ENCODE data around the gene NHSL2. TPM values are rescaled to one million over a fixed set of nuclear protein-coding genes. Genes with fewer than 3 reads are reported as not detected.

Gene NHSL2
- total and polyA plus RNA-seq, 2 experiments from 2014 or later: 4.7 to 9.5 TPM

GRCh38 chrX:72181178-72182125 lies 270.8 kb downstream of the NHSL2 start, which contains the start of gene PIN4:
Gene PIN4 (plus strand): TSS chrX:72181757. CDS start chrX:72181786, 29 bp downstream.
- Histone ChIP-seq H3K36me3 (ENCODE audit: insufficient read depth) (no peaks in the 10 kb centered on the region), H3K79me2 (replicated peaks; ENCODE audit: insufficient read depth) (peaks cover 15% of the 10 kb centered on the region), H3F3A (replicated peaks; ENCODE audit: low read depth) (no peaks in the 10 kb centered on the region), H4K20me1 (replicated peaks; ENCODE audit: insufficient read depth) (no peaks in the 10 kb centered on the region), H3K4me2 (peak within 1 kb of the TSS; percentile 77), H3K27me3 (ENCODE audit: insufficient read depth) (no peaks in the 10 kb centered on the region), H3K4me1 (ENCODE audit: insufficient read depth) (no peaks in the 10 kb centered on the region), H3K27ac (ENCODE audit: low read depth) (peak within 1 kb of the TSS; percentile 87), H3K9me2 (ENCODE audit: insufficient read depth) (no peaks in the 10 kb centered on the region), H2AFZ (no peak within 1 kb of the TSS), H3K4me3 (peak within 1 kb of the TSS; percentile 76)
- no peaks in the 10 kb centered on the region for H3K27me3 Mint-ChIP-seq (ENCODE audit: insufficient read depth, low read depth, poor library complexity)
- DNase-seq (ENCODE audit: low spot score) (peak; percentile 95), ATAC-seq (peak; percentile 98)
- H3K4me1 Mint-ChIP-seq: no peaks in the 10 kb centered on the region; the same call in 2 of the 3 replicates
- no peaks in the 10 kb centered on the region for H3K36me3 Mint-ChIP-seq (ENCODE audit: low read depth)
- peaks cover 13% of the 10 kb centered on the region; the same call in 2 of the 3 replicates for H3K9me3 Mint-ChIP-seq
- peak; percentile 72 for TF ChIP-seq POLR2AphosphoS5 (IDR thresholded peaks at IDR 0.05; ENCODE audit: low read depth)
- TF ChIP-seq NANOG (IDR thresholded peaks at IDR 0.05; ENCODE audit: borderline replicate concordance): no peak
- H3K27ac Mint-ChIP-seq: no peak within 1 kb of the TSS
- H3K4me3 Mint-ChIP-seq: no peak within 1 kb of the TSS

- Histone ChIP-seq H3K4me1 (ENCODE audit: insufficient read depth) (no peaks in the 10 kb centered on the region), H3F3A (replicated peaks; ENCODE audit: low read depth) (no peaks in the 10 kb centered on the region), H3K4me2 (peak overlapping the region; percentile 77), H3K4me3 (peak overlapping the region; percentile 76), H3K27me3 (ENCODE audit: insufficient read depth) (no peaks in the 10 kb centered on the region), H3K9me2 (ENCODE audit: insufficient read depth) (no peaks in the 10 kb centered on the region), H3K79me2 (replicated peaks; ENCODE audit: insufficient read depth) (peaks cover 15% of the 10 kb centered on the region), H4K20me1 (replicated peaks; ENCODE audit: insufficient read depth) (no peaks in the 10 kb centered on the region), H2AFZ (no peak overlapping the region), H3K36me3 (ENCODE audit: insufficient read depth) (no peaks in the 10 kb centered on the region), H3K27ac (ENCODE audit: low read depth) (no peak overlapping the region)
- Mint-ChIP-seq H3K4me1 (no peaks in the 10 kb centered on the region; the same call in 2 of the 3 replicates), H3K27me3 (ENCODE audit: insufficient read depth, low read depth, poor library complexity) (no peaks in the 10 kb centered on the region), H3K36me3 (ENCODE audit: low read depth) (peaks cover 3% of the 10 kb centered on the region; the same call in 1 of the 3 replicates), H3K9me3 (peaks cover 5% of the 10 kb centered on the region; the same call in 2 of the 3 replicates), H3K27ac (no peak overlapping the region), H3K4me3 (no peak overlapping the region)
- no peak for DNase-seq (ENCODE audit: low spot score)
- no peak for ATAC-seq
- TF ChIP-seq JUNB (IDR thresholded peaks at IDR 0.05; ENCODE audit: unreplicated experiment) (no peak), POLR2AphosphoS5 (IDR thresholded peaks at IDR 0.05; ENCODE audit: low read depth) (no peak), CTCF (conservative IDR thresholded peaks at IDR 0.05; ENCODE audit: low read depth in 2 of 2) (no peak), ETS1 (IDR thresholded peaks at IDR 0.05) (no peak), ZNF114 (CRISPR knock-in tag; IDR thresholded peaks at IDR 0.05) (no peak), ZNF462 (CRISPR knock-in tag; IDR thresholded peaks at IDR 0.05) (no peak), CREB1 (CRISPR knock-in tag; IDR thresholded peaks at IDR 0.05; ENCODE audit: low read depth) (no peak), STAT1 (IDR thresholded peaks at IDR 0.05; ENCODE audit: unreplicated experiment) (no peak), ZNF331 (CRISPR knock-in tag; IDR thresholded peaks at IDR 0.05; ENCODE audit: low read depth) (no peak), NANOG (IDR thresholded peaks at IDR 0.05; ENCODE audit: borderline replicate concordance) (no peak), EZH2phosphoT487 (IDR thresholded peaks at IDR 0.05; ENCODE audit: unreplicated experiment) (no peak)
Observed at GRCh38 chrX:72182924-72183323, 272.3 kb downstream of the NHSL2 start.

Data from GM23338 (cell line).